NCI-H748 treated with DMSO at 0.1 percent for 48 hours (cell line): ENCODE measurements around the gene GBP7.

ENCODE experiments used
- DNase-seq: peaks from one replicate; lab custom pipeline; 2025; lab: John Stamatoyannopoulos, UW

The GBP7 gene

DNA sequence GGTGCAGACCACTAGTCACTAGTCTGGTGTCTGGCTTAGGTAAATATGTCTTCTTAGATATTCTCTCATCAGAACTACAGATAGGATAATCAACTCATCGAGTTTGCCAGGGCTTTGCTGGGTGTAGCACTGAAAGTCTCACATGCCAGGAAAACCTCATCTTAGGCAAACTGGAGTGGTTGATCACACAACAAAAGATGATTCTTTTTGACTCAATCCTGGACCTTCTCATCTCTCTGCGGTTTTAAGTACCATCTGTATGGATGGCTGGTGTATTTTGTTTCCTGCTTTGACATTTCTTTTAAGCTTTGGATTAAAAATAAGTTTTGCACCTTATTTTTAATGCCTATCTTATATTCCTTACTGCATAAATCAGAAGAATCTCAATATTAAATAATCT, 61.1 kb downstream of the GBP7 start:
- no peak for DNase-seq

- no peak for DNase-seq
These were observed 62.8 kb downstream of the GBP7 start for GRCh38 chr1:89112871-89113613.

DNA sequence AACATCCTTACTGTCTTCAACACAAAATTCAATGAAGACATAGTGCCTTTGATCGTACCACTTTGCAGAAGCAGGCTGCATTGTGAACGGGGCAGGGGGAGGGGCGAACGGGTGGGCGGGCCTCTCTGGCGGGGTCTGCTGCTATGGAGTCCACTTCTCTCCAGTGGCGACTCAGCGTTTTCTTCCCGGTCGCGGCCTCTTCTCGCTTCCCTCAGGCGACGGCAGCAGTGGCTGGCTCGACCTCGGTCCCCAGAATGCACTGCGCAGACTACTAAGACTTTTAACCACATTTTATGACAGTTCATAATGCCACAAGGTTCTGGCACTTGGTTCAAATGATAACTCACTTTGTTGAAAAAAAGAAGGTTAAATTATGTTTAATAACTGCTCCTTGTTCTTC, 71.1 kb downstream of the GBP7 start:
- DNase-seq: no peak

DNA sequence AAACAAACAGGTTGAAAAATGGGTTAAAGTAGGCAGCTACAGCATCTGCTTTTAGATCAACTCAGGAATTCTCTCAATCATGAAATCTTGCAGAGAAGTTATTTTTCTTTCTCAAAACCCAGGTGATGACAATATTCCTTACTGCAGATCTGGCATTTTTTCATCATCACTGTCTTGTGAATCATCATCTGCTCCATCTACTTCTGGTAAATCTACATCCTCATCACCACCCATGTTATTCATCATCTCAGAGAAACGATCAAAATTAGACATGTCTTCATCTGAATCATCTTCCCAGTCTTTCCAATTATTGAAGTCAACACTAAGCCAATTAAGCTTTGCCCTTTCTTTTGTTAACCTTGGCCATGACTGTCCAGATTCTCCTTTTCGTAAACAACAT, 71.7 kb downstream of the GBP7 start:
- DNase-seq: no peak

- DNase-seq: no peak
These were observed 73.8 kb downstream of the GBP7 start for GRCh38 chr1:89102021-89102420.

GRCh38 chr1:89100412-89100811, 75.4 kb downstream of the GBP7 start:
- no peak for DNase-seq

DNA sequence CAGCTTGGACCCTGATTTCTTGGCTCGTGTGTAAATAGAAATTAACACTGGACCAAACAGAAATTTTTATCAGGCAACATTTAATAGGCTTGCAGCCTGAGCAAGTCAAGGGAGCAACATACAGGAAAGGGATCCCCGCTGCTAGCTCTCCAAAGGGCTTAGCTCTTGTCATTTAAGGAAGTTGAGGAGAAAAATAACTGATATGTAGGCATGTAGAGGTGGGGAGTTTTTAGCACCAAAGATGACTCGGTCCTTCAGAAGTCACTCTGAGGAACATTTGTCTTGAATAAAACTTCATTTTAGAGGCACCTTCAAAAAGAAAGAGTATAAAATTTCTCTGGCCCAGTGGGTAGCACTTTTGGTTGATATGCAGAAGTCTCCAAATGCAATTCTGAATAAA, 76.9 kb downstream of the GBP7 start:
- no peak for DNase-seq

DNA sequence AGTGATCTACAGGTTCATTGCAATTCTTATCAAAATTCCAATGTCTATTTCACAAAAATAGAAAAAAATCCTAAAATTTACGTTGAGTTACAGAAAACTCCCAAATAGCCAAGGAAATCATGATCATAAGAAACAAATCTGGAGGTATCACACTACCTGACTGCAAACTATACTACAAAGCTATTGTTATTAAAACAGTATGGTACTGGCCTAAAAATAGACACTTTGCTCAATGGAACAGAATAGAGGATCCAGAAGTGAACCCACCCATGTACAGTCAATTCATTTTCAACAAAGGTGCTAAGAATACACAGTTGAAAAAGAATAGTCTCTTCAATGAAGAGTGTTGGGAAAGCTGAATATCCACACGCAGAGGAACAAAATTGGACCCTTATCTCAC, 80.1 kb downstream of the GBP7 start:
- DNase-seq: no peak

DNA sequence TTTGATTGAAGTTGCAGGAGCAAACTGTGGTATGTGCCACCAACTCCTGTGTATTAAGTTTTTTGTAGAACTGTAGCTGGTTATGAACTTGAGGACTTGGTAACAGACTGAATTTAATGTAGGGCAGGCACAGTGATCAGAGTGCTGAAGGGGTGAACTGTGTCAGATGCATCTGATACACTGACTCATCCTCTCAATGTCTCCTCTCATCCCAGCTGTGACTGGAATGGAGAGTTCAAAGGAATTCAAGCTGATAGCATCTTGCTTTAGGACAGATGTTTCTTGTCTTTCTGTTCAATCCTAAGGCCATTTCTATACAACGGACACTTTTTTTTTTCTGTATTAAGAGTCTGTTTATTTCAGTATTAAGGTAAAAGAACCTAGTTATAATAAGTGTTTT, 85.8 kb downstream of the GBP7 start:
- DNase-seq: no peak

GRCh38 chr1:89088572-89088971, 87.2 kb downstream of the GBP7 start:
- DNase-seq: no peak

GRCh38 chr1:89087241-89087640, 88.6 kb downstream of the GBP7 start:
- no peak for DNase-seq

DNA sequence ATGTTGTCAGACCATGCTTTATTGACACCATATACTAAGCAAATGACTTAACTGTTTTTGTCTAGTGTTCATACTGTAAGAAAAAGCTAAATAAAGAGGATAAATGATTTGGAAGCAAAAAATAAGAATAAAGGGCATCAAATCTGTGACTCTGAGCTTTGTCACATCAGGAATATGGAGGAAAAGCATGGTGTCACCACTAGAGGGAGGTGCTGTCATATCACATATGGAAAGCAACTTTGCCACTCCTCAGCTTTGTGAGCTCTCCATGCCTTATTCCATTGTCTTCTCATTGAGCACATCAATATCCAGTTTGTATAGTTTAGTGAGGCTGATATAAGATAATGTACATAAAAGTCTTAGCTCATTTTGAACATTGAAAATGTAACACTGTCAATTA, 90.0 kb downstream of the GBP7 start:
- DNase-seq: peak; percentile 52
